ENCODE data around the gene AIFM3. TPM values are rescaled to one million over a fixed set of nuclear protein-coding genes. Genes with fewer than 3 reads are reported as not detected.
A peak's percentile ranks its signal among the peaks of the same experiment; 100 is the strongest.
"Not testable (repeated sequence)": the region's sequence is repeated elsewhere in the genome, so short reads cannot be mapped to it uniquely, and the experiment has no call there.

The AIFM3 gene
- total and polyA plus RNA-seq, 2 experiments from 2014 or later: 0.65 TPM; not detected in 1

- H3K79me2 ChIP-seq (ENCODE audit: insufficient read depth): no peaks in the 10 kb centered on the region
- H3K27ac ChIP-seq: no peak overlapping the region
- H3K36me3 ChIP-seq (ENCODE audit: low read depth): no peaks in the 10 kb centered on the region
- no peak overlapping the region for H3K4me3 ChIP-seq
- 68 to 78% methylated on average over 14 to 19 of the region's 19 CpGs for WGBS, 2 experiments (ENCODE audit: low coverage in 1 of 2, low lambda C conversion rate in 2 of 2, missing lambda C conversion rate in 2 of 2)
- H4K20me1 ChIP-seq (ENCODE audit: insufficient read depth): no peaks in the 10 kb centered on the region
- H3K4me2 ChIP-seq (ENCODE audit: unreplicated experiment): no peak overlapping the region
- no peak for DNase-seq
- no peak overlapping the region for H2AFZ ChIP-seq
- no peaks in the 10 kb centered on the region for H3K9me3 ChIP-seq (ENCODE audit: low read depth)
- H3K9ac ChIP-seq: no peak overlapping the region
- peaks cover 7% of the 10 kb centered on the region; the same call in 1 of the 2 replicates for H3K27me3 ChIP-seq (replicated peaks; ENCODE audit: insufficient read depth)
- no peaks in the 10 kb centered on the region for H3K9me2 ChIP-seq (ENCODE audit: insufficient read depth)
- H3F3A ChIP-seq (ENCODE audit: insufficient read depth): no peaks in the 10 kb centered on the region
- in situ Hi-C loops (cut with MboI): no loop called here
- H3K4me1 ChIP-seq (ENCODE audit: insufficient read depth): no peaks in the 10 kb centered on the region
- TF ChIP-seq EZH2phosphoT487 (IDR thresholded peaks at IDR 0.05; ENCODE audit: insufficient read depth, low read depth) (no peak), EZH2 (IDR thresholded peaks at IDR 0.05; ENCODE audit: insufficient read depth, poor library complexity, severe bottlenecking) (no peak)
These were observed 699 bp downstream of the AIFM3 start for GRCh38 chr22:20967697-20968211.

- Histone ChIP-seq H4K20me1 (ENCODE audit: insufficient read depth) (no peaks in the 10 kb centered on the region), H3K27ac (no peak overlapping the region), H3K4me3 (no peak overlapping the region), H3K9ac (no peak overlapping the region), H3K4me1 (ENCODE audit: insufficient read depth) (no peaks in the 10 kb centered on the region), H3K4me2 (ENCODE audit: unreplicated experiment) (no peak overlapping the region), H3F3A (ENCODE audit: insufficient read depth) (no peaks in the 10 kb centered on the region), H3K36me3 (ENCODE audit: low read depth) (no peaks in the 10 kb centered on the region), H3K9me3 (ENCODE audit: low read depth) (no peaks in the 10 kb centered on the region), H3K9me2 (ENCODE audit: insufficient read depth) (no peaks in the 10 kb centered on the region), H3K27me3 (replicated peaks; ENCODE audit: insufficient read depth) (peaks cover 7% of the 10 kb centered on the region; the same call in 1 of the 2 replicates), H2AFZ (no peak overlapping the region), H3K79me2 (ENCODE audit: insufficient read depth) (no peaks in the 10 kb centered on the region)
- in situ Hi-C loops (cut with MboI): no loop called here
- WGBS, 2 experiments (ENCODE audit: low coverage in 1 of 2, low lambda C conversion rate in 2 of 2, missing lambda C conversion rate in 2 of 2): 84 to 90% methylated on average over 6 to 7 of the region's 7 CpGs
- no peak for DNase-seq
- no peak for TF ChIP-seq EZH2 (IDR thresholded peaks at IDR 0.05; ENCODE audit: insufficient read depth, poor library complexity, severe bottlenecking)
- TF ChIP-seq EZH2phosphoT487 (IDR thresholded peaks at IDR 0.05; ENCODE audit: insufficient read depth, low read depth): no peak
These were observed 1.4 kb downstream of the AIFM3 start for GRCh38 chr22:20968281-20968977.

GRCh38 chr22:20970939-20971657 lies 4.0 kb downstream of the AIFM3 start:
- Histone ChIP-seq H4K20me1 (ENCODE audit: insufficient read depth) (no peaks in the 10 kb centered on the region), H3K27ac (no peak overlapping the region), H3K4me2 (ENCODE audit: unreplicated experiment) (no peak overlapping the region), H3F3A (ENCODE audit: insufficient read depth) (no peaks in the 10 kb centered on the region), H3K36me3 (ENCODE audit: low read depth) (no peaks in the 10 kb centered on the region), H3K4me1 (ENCODE audit: insufficient read depth) (no peaks in the 10 kb centered on the region), H3K4me3 (no peak overlapping the region), H3K79me2 (ENCODE audit: insufficient read depth) (no peaks in the 10 kb centered on the region), H3K9ac (no peak overlapping the region), H3K9me3 (ENCODE audit: low read depth) (no peaks in the 10 kb centered on the region), H3K9me2 (ENCODE audit: insufficient read depth) (no peaks in the 10 kb centered on the region), H3K27me3 (replicated peaks; ENCODE audit: insufficient read depth) (no peaks in the 10 kb centered on the region), H2AFZ (no peak overlapping the region)
- DNase-seq: no peak
- WGBS, 2 experiments (ENCODE audit: low coverage in 1 of 2, low lambda C conversion rate in 2 of 2, missing lambda C conversion rate in 2 of 2): 44 to 50% methylated on average over 4 of the region's 4 CpGs
- TF ChIP-seq EZH2phosphoT487 (IDR thresholded peaks at IDR 0.05; ENCODE audit: insufficient read depth, low read depth) (no peak), EZH2 (IDR thresholded peaks at IDR 0.05; ENCODE audit: insufficient read depth, poor library complexity, severe bottlenecking) (no peak)
- in situ Hi-C loops (cut with MboI): no loop called here

GRCh38 chr22:20972014-20972694 lies 5.1 kb downstream of the AIFM3 start:
- H3K36me3 ChIP-seq (ENCODE audit: low read depth); H3K4me1 ChIP-seq (ENCODE audit: insufficient read depth); H3F3A ChIP-seq (ENCODE audit: insufficient read depth); H3K9ac ChIP-seq; H2AFZ ChIP-seq; H3K27me3 ChIP-seq (replicated peaks; ENCODE audit: insufficient read depth); H3K4me2 ChIP-seq (ENCODE audit: unreplicated experiment); H3K9me2 ChIP-seq (ENCODE audit: insufficient read depth); H3K79me2 ChIP-seq (ENCODE audit: insufficient read depth); in situ Hi-C loops (cut with MboI); H3K4me3 ChIP-seq; H3K9me3 ChIP-seq (ENCODE audit: low read depth); H4K20me1 ChIP-seq (ENCODE audit: insufficient read depth); H3K27ac ChIP-seq: not testable (repeated sequence)
- peak; percentile 30 for DNase-seq
- WGBS, 2 experiments (ENCODE audit: low coverage in 1 of 2, low lambda C conversion rate in 2 of 2, missing lambda C conversion rate in 2 of 2): 79 to 83% methylated on average over 11 of the region's 11 CpGs

All from GM23248 (cell line).